GM21529 (cell line): ENCODE data around the gene DEFB131A.
"Not testable (repeated sequence)": the region's sequence is repeated elsewhere in the genome, so short reads cannot be mapped to it uniquely, and the experiment has no call there.

Experiments
- ATAC-seq: cut with Tn5 transposase; IDR thresholded peaks from one replicate; pipeline ENCODE4 v1.9.1; 2021; ENCODE audit not compliant: unreplicated experiment

The DEFB131A gene

GRCh38 chr4:9494256-9495035 is 50.2 kb downstream of the DEFB131A start:
- ATAC-seq, result not testable (repeated sequence)

- ATAC-seq, result not testable (repeated sequence)
These were observed 51.2 kb downstream of the DEFB131A start for GRCh38 chr4:9495443-9495842.

GRCh38 chr4:9497575-9498467 is 53.6 kb downstream of the DEFB131A start:
- not testable (repeated sequence) for ATAC-seq

GRCh38 chr4:9498468-9499040 is 54.3 kb downstream of the DEFB131A start:
- ATAC-seq, result not testable (repeated sequence)

GRCh38 chr4:9499974-9500487 is 55.8 kb downstream of the DEFB131A start:
- not testable (repeated sequence) for ATAC-seq
